HL-60/S4 treated with retinoic acid at 250 ng/mL for 4 days and 3 days (cell line): ENCODE measurements around the gene CDKAL1.

Experiments
- in situ Hi-C: fragments of 300-500 bp; cut with MboI; formaldehyde crosslinking; loops from 2 replicates; pipeline ENCODE4 v1.7.0; 2022; ENCODE audit warnings: low sequenced_read_pairs

CDKAL1 gene

GRCh38 chr6:20861481-20861880 is 327.2 kb downstream of the CDKAL1 start:
- in situ Hi-C loops: no loop called here

- in situ Hi-C loops: no loop called here
Observed at GRCh38 chr6:20866036-20866435, 331.8 kb downstream of the CDKAL1 start.

- in situ Hi-C loops: no loop called here
Observed at GRCh38 chr6:20866935-20867703, 332.9 kb downstream of the CDKAL1 start.

GRCh38 chr6:20868397-20869096 is 334.3 kb downstream of the CDKAL1 start:
- in situ Hi-C loops: no loop called here

GRCh38 chr6:20870021-20870420 is 335.8 kb downstream of the CDKAL1 start:
- in situ Hi-C loops: no loop called here

- in situ Hi-C loops: no loop called here
Observed at GRCh38 chr6:20870493-20870892, 336.2 kb downstream of the CDKAL1 start.

GRCh38 chr6:20873425-20874190 is 339.4 kb downstream of the CDKAL1 start:
- in situ Hi-C loops: no loop called here

- in situ Hi-C loops: no loop called here
Observed at GRCh38 chr6:20875369-20875963, 341.2 kb downstream of the CDKAL1 start.

GRCh38 chr6:20876036-20876435 is 341.8 kb downstream of the CDKAL1 start:
- in situ Hi-C loops: no loop called here

- in situ Hi-C loops: no loop called here
Observed at GRCh38 chr6:20876561-20876960, 342.3 kb downstream of the CDKAL1 start.

- in situ Hi-C loops: no loop called here
Observed at GRCh38 chr6:20877008-20877937, 343.0 kb downstream of the CDKAL1 start.

GRCh38 chr6:20879121-20879520 is 344.9 kb downstream of the CDKAL1 start:
- in situ Hi-C loops: no loop called here

GRCh38 chr6:20879526-20879925 is 345.3 kb downstream of the CDKAL1 start:
- in situ Hi-C loops: no loop called here

GRCh38 chr6:20881365-20881764 is 347.1 kb downstream of the CDKAL1 start:
- in situ Hi-C loops: no loop called here

GRCh38 chr6:20882014-20882413 is 347.8 kb downstream of the CDKAL1 start:
- in situ Hi-C loops: no loop called here

- in situ Hi-C loops: no loop called here
Observed at GRCh38 chr6:20885076-20885475, 350.8 kb downstream of the CDKAL1 start.

GRCh38 chr6:20891161-20891560 is 356.9 kb downstream of the CDKAL1 start:
- in situ Hi-C loops: no loop called here

- in situ Hi-C loops: no loop called here
Observed at GRCh38 chr6:20892365-20892764, 358.1 kb downstream of the CDKAL1 start.

GRCh38 chr6:20893412-20893811 is 359.2 kb downstream of the CDKAL1 start:
- in situ Hi-C loops: no loop called here
